ENCODE measurements around the gene TMEM106A.

- no peak for TF ChIP-seq POLR2A (IDR thresholded peaks at IDR 0.05)
- TF ChIP-seq CTCF (IDR thresholded peaks at IDR 0.05): no peak
Measured at GRCh38 chr17:43226393-43226792, 14.7 kb downstream of the TMEM106A start.

Measured in prostate gland (tissue), 2 donors.